ENCODE results near the gene PRKCZ. TPM values are rescaled to one million over a fixed set of nuclear protein-coding genes. Genes with fewer than 3 reads are reported as not detected.

Gene PRKCZ
- polyA plus RNA-seq, 1 of the 3 experiments (the other 2 are of a cell fraction): 24.2 TPM

- no peak for TF ChIP-seq FOXM1 (IDR thresholded peaks at IDR 0.05; ENCODE audit: low read depth)
- no peak for TF ChIP-seq MXI1 (IDR thresholded peaks at IDR 0.05; ENCODE audit: low read depth, low read length)
- no peak for TF ChIP-seq RFX5 (IDR thresholded peaks at IDR 0.05; ENCODE audit: low read length)
- TF ChIP-seq YY1 (IDR thresholded peaks at IDR 0.05; ENCODE audit: low read depth): no peak
- no peak for TF ChIP-seq JUND (IDR thresholded peaks at IDR 0.05)
- no peak for TF ChIP-seq RAD21 (IDR thresholded peaks at IDR 0.05; ENCODE audit: low read length)
- no peak for TF ChIP-seq TAF1 (IDR thresholded peaks at IDR 0.05; ENCODE audit: borderline replicate concordance, low read depth, low read length)
- TF ChIP-seq EZH2phosphoT487 (IDR thresholded peaks at IDR 0.05; ENCODE audit: borderline replicate concordance, low read depth): no peak
- TF ChIP-seq MEF2A (IDR thresholded peaks at IDR 0.05; ENCODE audit: borderline replicate concordance, low read depth): no peak
- TF ChIP-seq EP300 (IDR thresholded peaks at IDR 0.05; ENCODE audit: borderline replicate concordance in 1 of 2, low read depth in 1 of 2, low read length in 1 of 2): no peak
- no peak for TF ChIP-seq CTCF (IDR thresholded peaks at IDR 0.05)
- TF ChIP-seq NRF1 (IDR thresholded peaks at IDR 0.05; ENCODE audit: low read depth, low read length): no peak
- TF ChIP-seq ELF1 (IDR thresholded peaks at IDR 0.05): no peak
- no peak for TF ChIP-seq NFIC (IDR thresholded peaks at IDR 0.05; ENCODE audit: borderline replicate concordance)
Observed at GRCh38 chr1:2165646-2166045, 115.4 kb downstream of the PRKCZ start (continued).

GRCh38 chr1:2166254-2166653, 116.0 kb downstream of the PRKCZ start:
- Histone ChIP-seq H4K20me1 (ENCODE audit: insufficient read depth) (no peaks in the 10 kb centered on the region), H3K9ac (no peak overlapping the region), H2AFZ (ENCODE audit: low read depth) (no peak overlapping the region), H3K4me2 (no peak overlapping the region), H3K79me2 (ENCODE audit: insufficient read depth) (no peaks in the 10 kb centered on the region), H3K4me3 (ENCODE audit: low read depth in 2 of 2, low read length in 1 of 2) (no peak overlapping the region), H3K4me1 (ENCODE audit: control insufficient read depth in 1 of 2, insufficient read depth in 2 of 2, low read depth in 1 of 2, low read length in 1 of 2) (no peaks in the 10 kb centered on the region; a peak in 1 of 4 replicates), H3K9me3 (no peaks in the 10 kb centered on the region), H3F3A (replicated peaks; ENCODE audit: insufficient read depth) (no peaks in the 10 kb centered on the region), H3K36me3 (replicated peaks in 1 of 2; ENCODE audit: control insufficient read depth in 1 of 2, insufficient read depth in 2 of 2, low read length in 1 of 2) (no peaks in the 10 kb centered on the region), H3K27ac (ENCODE audit: low read depth in 2 of 2, low read length in 1 of 2) (no peak overlapping the region), H3K9me2 (no peaks in the 10 kb centered on the region), H3K27me3 (ENCODE audit: insufficient read depth) (no peaks in the 10 kb centered on the region)
- ChIA-PET CTCF (interaction anchor here (5.4 kb wide), 1 partner anchor 9 kb away, joined by 59 read pairs; no protein-coding TSS in a partner anchor), POLR2A (no interaction called here)
- TF ChIP-seq FOSL2 (IDR thresholded peaks at IDR 0.05; ENCODE audit: borderline replicate concordance, low read depth) (no peak), PBX3 (IDR thresholded peaks at IDR 0.05) (no peak), GATA2 (CRISPR knock-in tag; IDR thresholded peaks at IDR 0.05) (0 out of 2 replicates have a peak, but pooled peaks have one; percentile 18)
- DNase-seq: peak; percentile 68
- 80% methylated on average over 9 of the region's 14 CpGs for WGBS (ENCODE audit: low lambda C conversion rate)

Data from SK-N-SH (cell line).